Measurements from ENCODE around the gene RFX4.

The RFX4 gene

GRCh38 chr12:106739318-106739717 is 156.5 kb downstream of the RFX4 start:
- FAIRE-seq, result no peak

GRCh38 chr12:106739815-106740530 is 157.2 kb downstream of the RFX4 start:
- FAIRE-seq, result no peak

GRCh38 chr12:106740818-106741217 is 158.0 kb downstream of the RFX4 start:
- FAIRE-seq, result no peak

- no peak for FAIRE-seq
These were observed 158.4 kb downstream of the RFX4 start for GRCh38 chr12:106741247-106741646.

- no peak for FAIRE-seq
These were observed 160.6 kb downstream of the RFX4 start for GRCh38 chr12:106743270-106743988.

- no peak for FAIRE-seq
These were observed 161.8 kb downstream of the RFX4 start for GRCh38 chr12:106744600-106744999.

- FAIRE-seq, result no peak
These were observed 162.5 kb downstream of the RFX4 start for GRCh38 chr12:106745181-106745745.

- FAIRE-seq, result no peak
These were observed 165.2 kb downstream of the RFX4 start for GRCh38 chr12:106747973-106748436.

- FAIRE-seq, result no peak
These were observed 167.7 kb downstream of the RFX4 start for GRCh38 chr12:106750524-106750923.

- FAIRE-seq, result no peak
These were observed 170.7 kb downstream of the RFX4 start for GRCh38 chr12:106753526-106753925.

GRCh38 chr12:106754331-106754730 is 171.5 kb downstream of the RFX4 start:
- FAIRE-seq, result no peak

- no peak for FAIRE-seq
These were observed 175.0 kb downstream of the RFX4 start for GRCh38 chr12:106757623-106758348.

- no peak for FAIRE-seq
These were observed 175.7 kb downstream of the RFX4 start for GRCh38 chr12:106758349-106759110.

- no peak for FAIRE-seq
These were observed 176.9 kb downstream of the RFX4 start for GRCh38 chr12:106759526-106760183.

- no peak for FAIRE-seq
These were observed 177.4 kb downstream of the RFX4 start for GRCh38 chr12:106760184-106760531.

GRCh38 chr12:106764220-106764619 is 181.4 kb downstream of the RFX4 start:
- no peak for FAIRE-seq

GRCh38 chr12:106764738-106765137 is 181.9 kb downstream of the RFX4 start:
- no peak for FAIRE-seq

GRCh38 chr12:106766393-106766826 is 183.6 kb downstream of the RFX4 start:
- FAIRE-seq, result peak; percentile 48

- FAIRE-seq, result no peak
These were observed 184.4 kb downstream of the RFX4 start for GRCh38 chr12:106767206-106767605.

- FAIRE-seq, result peak; percentile 97
These were observed 185.4 kb downstream of the RFX4 start for GRCh38 chr12:106767954-106768822.

GRCh38 chr12:106769078-106769477 is 186.3 kb downstream of the RFX4 start:
- no peak for FAIRE-seq

Measured in TTC549 (cell line).